Nephron progenitor cell (in vitro differentiated cells): ENCODE results near the gene DCLK3.
A peak's percentile ranks its signal among the peaks of the same experiment; 100 is the strongest.

ENCODE experiments used
- DNase-seq: peaks from one replicate; pipeline ENCODE4 v3.0.0; 2021
- H3K27ac Mint-ChIP-seq: 2 replicates; pipeline ENCODE4 v1.8.0; 2021; ENCODE audit warnings: mild to moderate bottlenecking, moderate library complexity, mixed read lengths
- H3K27me3 Mint-ChIP-seq: 2 replicates; pipeline ENCODE4 v1.8.0; 2021; ENCODE audit warnings: mild to moderate bottlenecking, low read depth, mixed read lengths; ENCODE audit not compliant: poor library complexity
- H3K36me3 Mint-ChIP-seq: 2 replicates; pipeline ENCODE4 v1.8.0; 2021; ENCODE audit warnings: low read depth, mixed read lengths
- H3K4me1 Mint-ChIP-seq: 2 replicates; pipeline ENCODE4 v1.8.0; 2021; ENCODE audit warnings: mixed read lengths
- H3K4me3 Mint-ChIP-seq: 2 replicates; pipeline ENCODE4 v1.8.0; 2021; ENCODE audit warnings: mild to moderate bottlenecking, moderate library complexity, mixed read lengths
- H3K9me3 Mint-ChIP-seq: 2 replicates; pipeline ENCODE4 v1.8.0; 2021; ENCODE audit warnings: mild to moderate bottlenecking, moderate library complexity, mixed read lengths
- TF ChIP-seq, protein P1 (sequence below): fragments of 200-600 bp; sonication (generic); IDR thresholded peaks from 2 replicates; pipeline ENCODE4 v1.5.0; 2021; ENCODE audit warnings: antibody characterized with exemption

DCLK3 gene

DNA sequence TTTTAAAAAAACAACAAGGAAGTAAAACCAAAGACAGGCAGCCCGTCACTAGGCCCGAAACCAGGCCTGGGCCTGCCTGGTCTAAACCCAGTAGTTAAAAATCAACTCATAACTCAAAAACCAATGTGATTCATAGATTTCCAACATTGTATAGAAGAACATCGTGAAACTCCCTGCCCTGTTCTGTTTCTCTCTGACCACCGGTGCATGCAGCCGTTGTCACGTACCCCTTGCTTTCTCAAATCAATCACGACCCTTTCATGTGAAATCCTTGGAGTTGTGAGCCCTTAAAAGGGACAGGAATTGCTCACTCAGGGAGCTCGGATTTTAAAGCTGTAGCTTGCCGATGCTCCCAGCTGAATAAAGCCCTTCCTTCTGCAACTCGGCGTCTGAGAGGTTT lies 89.5 kb downstream of the DCLK3 start:
- Mint-ChIP-seq H3K4me3 (peak overlapping the region; percentile 15), H3K4me1 (peaks cover 20% of the 10 kb centered on the region), H3K27me3 (peaks cover 4% of the 10 kb centered on the region), H3K9me3 (peaks cover 44% of the 10 kb centered on the region), H3K36me3 (peaks cover 5% of the 10 kb centered on the region), H3K27ac (peak overlapping the region; percentile 99)
- TF ChIP-seq, protein P1, sequence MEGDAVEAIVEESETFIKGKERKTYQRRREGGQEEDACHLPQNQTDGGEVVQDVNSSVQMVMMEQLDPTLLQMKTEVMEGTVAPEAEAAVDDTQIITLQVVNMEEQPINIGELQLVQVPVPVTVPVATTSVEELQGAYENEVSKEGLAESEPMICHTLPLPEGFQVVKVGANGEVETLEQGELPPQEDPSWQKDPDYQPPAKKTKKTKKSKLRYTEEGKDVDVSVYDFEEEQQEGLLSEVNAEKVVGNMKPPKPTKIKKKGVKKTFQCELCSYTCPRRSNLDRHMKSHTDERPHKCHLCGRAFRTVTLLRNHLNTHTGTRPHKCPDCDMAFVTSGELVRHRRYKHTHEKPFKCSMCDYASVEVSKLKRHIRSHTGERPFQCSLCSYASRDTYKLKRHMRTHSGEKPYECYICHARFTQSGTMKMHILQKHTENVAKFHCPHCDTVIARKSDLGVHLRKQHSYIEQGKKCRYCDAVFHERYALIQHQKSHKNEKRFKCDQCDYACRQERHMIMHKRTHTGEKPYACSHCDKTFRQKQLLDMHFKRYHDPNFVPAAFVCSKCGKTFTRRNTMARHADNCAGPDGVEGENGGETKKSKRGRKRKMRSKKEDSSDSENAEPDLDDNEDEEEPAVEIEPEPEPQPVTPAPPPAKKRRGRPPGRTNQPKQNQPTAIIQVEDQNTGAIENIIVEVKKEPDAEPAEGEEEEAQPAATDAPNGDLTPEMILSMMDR = no peak
- no peak for DNase-seq

- Mint-ChIP-seq H3K4me3 (no peak overlapping the region), H3K36me3 (no peaks in the 10 kb centered on the region), H3K9me3 (peaks cover 6% of the 10 kb centered on the region), H3K4me1 (peaks cover 10% of the 10 kb centered on the region), H3K27me3 (peaks cover 5% of the 10 kb centered on the region), H3K27ac (no peak overlapping the region)
- TF ChIP-seq, protein P1 = no peak
- DNase-seq = no peak
Measured at GRCh38 chr3:36669764-36670163, 94.6 kb downstream of the DCLK3 start.

DNA sequence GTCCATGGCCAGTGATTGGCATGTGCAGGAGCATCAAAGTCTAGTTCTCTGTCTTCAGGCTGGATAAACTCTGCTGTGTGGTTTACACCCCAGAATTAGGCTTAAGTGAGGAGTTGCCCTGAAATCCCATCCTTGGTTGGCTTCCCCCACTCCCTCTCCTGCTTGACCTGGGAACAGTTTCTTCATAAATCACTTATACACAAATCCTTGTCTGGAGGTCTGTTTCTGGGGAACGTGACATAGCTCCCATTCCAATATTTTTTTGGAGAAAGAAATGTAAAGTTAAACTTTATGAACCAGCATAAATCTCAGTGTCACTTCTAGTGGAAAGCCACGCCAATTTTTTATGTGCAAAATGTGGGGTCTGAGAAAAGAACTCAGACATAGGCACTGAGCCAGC lies 98.2 kb downstream of the DCLK3 start:
- TF ChIP-seq, protein P1 = no peak
- H3K27ac Mint-ChIP-seq = peak overlapping the region; percentile 20
- no peaks in the 10 kb centered on the region for H3K36me3 Mint-ChIP-seq
- peaks cover 6% of the 10 kb centered on the region for H3K9me3 Mint-ChIP-seq
- no peak overlapping the region for H3K4me3 Mint-ChIP-seq
- DNase-seq = no peak
- peaks cover 10% of the 10 kb centered on the region for H3K27me3 Mint-ChIP-seq
- H3K4me1 Mint-ChIP-seq = no peaks in the 10 kb centered on the region

- Mint-ChIP-seq H3K4me3 (no peak overlapping the region), H3K9me3 (peaks cover 6% of the 10 kb centered on the region), H3K27ac (no peak overlapping the region), H3K36me3 (no peaks in the 10 kb centered on the region), H3K27me3 (peaks cover 19% of the 10 kb centered on the region), H3K4me1 (no peaks in the 10 kb centered on the region)
- no peak for DNase-seq
- TF ChIP-seq, protein P1 = no peak
Measured at GRCh38 chr3:36663666-36664291, 100.6 kb downstream of the DCLK3 start.

DNA sequence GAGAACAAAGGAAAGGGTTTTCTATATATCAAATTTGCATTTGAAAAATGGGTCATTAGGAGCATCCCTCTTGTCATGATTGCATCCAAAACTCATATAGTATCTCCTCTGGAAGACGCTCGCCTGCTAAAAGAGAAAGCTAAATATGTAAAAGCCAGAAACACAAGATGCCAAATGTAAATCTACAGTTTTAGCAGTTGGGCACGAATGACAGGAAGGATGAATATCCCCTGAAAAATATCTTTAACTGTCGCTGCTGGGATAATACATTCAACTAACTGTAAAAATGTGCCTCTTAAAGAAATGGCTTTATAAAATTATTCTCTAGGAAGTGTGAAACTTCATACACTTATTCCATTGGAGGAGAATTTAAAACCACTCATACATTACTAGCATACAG lies 101.7 kb downstream of the DCLK3 start:
- Mint-ChIP-seq H3K36me3 (no peaks in the 10 kb centered on the region), H3K27ac (no peak overlapping the region), H3K9me3 (peaks cover 4% of the 10 kb centered on the region), H3K4me3 (no peak overlapping the region), H3K27me3 (peaks cover 26% of the 10 kb centered on the region), H3K4me1 (no peaks in the 10 kb centered on the region)
- TF ChIP-seq, protein P1 = no peak
- no peak for DNase-seq
